HCT116 (cell line): ENCODE data around the gene CACNA1E. TPM values are rescaled to one million over a fixed set of nuclear protein-coding genes. Genes with fewer than 3 reads are reported as not detected.

ENCODE experiments used
- ATAC-seq: fragments of 200-7000 bp; cut with Tn5 transposase; 2 replicates; pipeline ENCODE4 v1.9.1; 2020; ENCODE audit warnings: mild to moderate bottlenecking, moderate library complexity
- BruUV-seq: library from RNA; stranded (reverse); fragments of 400-500 nt; replicated peaks from 2 replicates; lab custom pipeline; 2021; lab: Mats Ljungman, UMichigan
- CTCF ChIA-PET: fragments of 300-600 bp; sonication (Branson Sonifier 250); formaldehyde crosslinking; loops from one replicate; lab custom pipeline; 2021; ENCODE audit warnings: antibody characterized with exemption; lab: Charles Lee
- POLR2A ChIA-PET: fragments of 300-600, 350-600 bp; sonication (Branson Sonifier 250); formaldehyde crosslinking; loops from one replicate; lab custom pipeline; 2021; ENCODE audit warnings: antibody characterized with exemption; lab: Charles Lee
- RAD21 ChIA-PET, 2 experiments: fragments of 300-600 bp; sonication (Branson Sonifier 250); formaldehyde crosslinking; loops; one replicate each; lab custom pipeline; 2023; ENCODE audit warnings: low total read pairs in 2 of 2; ENCODE audit not compliant: uncharacterized antibody in 2 of 2, unreplicated experiment in 2 of 2, low non-redundant PET in 1 of 2; lab: Charles Lee
- DNase-seq: peaks from one replicate; pipeline ENCODE4 v3.0.0-alpha.2; 2010; ENCODE audit warnings: low read depth, low spot score
- H2AFZ ChIP-seq: fragments of 200-600 bp; shearing (Covaris generic), sonication (generic); 2 replicates; pipeline ENCODE4 v1.6.1; 2017; ENCODE audit warnings: low read depth, mixed run types, mixed read lengths, antibody characterized with exemption, low read length; ENCODE audit not compliant: poor library complexity, severe bottlenecking
- H3K27ac ChIP-seq: 2 replicates; pipeline ENCODE4 v1.5.1; 2012; ENCODE audit warnings: low read depth, low read length
- H3K27me3 ChIP-seq: fragments of 200-600 bp; sonication (generic); 2 replicates; pipeline ENCODE4 v1.6.1; 2016; ENCODE audit warnings: mixed run types, low read length, mixed read lengths; ENCODE audit not compliant: insufficient read depth
- H3K36me3 ChIP-seq, 2 experiments: fragments of 200-500 bp in 1 of 2; fragments of 200-600 bp in 1 of 2; sonication (Bioruptor generic) in 1 of 2; sonication (generic) in 1 of 2; 2 replicates each; pipeline versions ENCODE4 v1.5.1 to v1.6.1; 2014 to 2016; ENCODE audit warnings: low read length in 2 of 2, inconsistent platforms in 1 of 2, mixed read lengths in 1 of 2, mixed run types in 1 of 2; ENCODE audit not compliant: insufficient read depth in 2 of 2, control insufficient read depth in 1 of 2
- H3K4me1 ChIP-seq, 2 experiments: fragments of 200-600 bp in 1 of 2; sonication (generic) in 1 of 2; 2 replicates each; pipeline versions ENCODE4 v1.5.1 to v1.6.1; 2012 to 2017; ENCODE audit warnings: low read length in 2 of 2, inconsistent platforms in 1 of 2, mild to moderate bottlenecking in 1 of 2, mixed read lengths in 1 of 2, mixed run types in 1 of 2, moderate library complexity in 1 of 2; ENCODE audit not compliant: insufficient read depth in 2 of 2, control insufficient read depth in 1 of 2
- H3K4me2 ChIP-seq: fragments of 200-600 bp; sonication (generic); 2 replicates; pipeline ENCODE4 v1.6.1; 2017; ENCODE audit warnings: mixed run types, low read length, mixed read lengths
- H3K4me3 ChIP-seq, 2 experiments: fragments of 200-600 bp in 1 of 2; sonication (generic) in 1 of 2; replicated peaks in 1 of 2; 2 replicates each; pipeline ENCODE4 v1.5.1; 2011 to 2016; ENCODE audit warnings: low read length in 2 of 2, control low read depth in 1 of 2, low read depth in 1 of 2, mild to moderate bottlenecking in 1 of 2, mixed read lengths in 1 of 2, mixed run types in 1 of 2
- H3K79me2 ChIP-seq: fragments of 200-600 bp; sonication (generic); 2 replicates; pipeline ENCODE4 v1.6.1; 2017; ENCODE audit warnings: mild to moderate bottlenecking, mixed run types, low read length, moderate library complexity, mixed read lengths; ENCODE audit not compliant: insufficient read depth
- H3K9ac ChIP-seq: fragments of 200-600 bp; sonication (generic); 2 replicates; pipeline ENCODE4 v1.6.1; 2016; ENCODE audit warnings: low read length, mixed read lengths
- H3K9me2 ChIP-seq: fragments of 200-600 bp; sonication (generic), shearing (Covaris generic); 2 replicates; pipeline ENCODE4 v1.6.1; 2017; ENCODE audit warnings: mixed run types, mild to moderate bottlenecking, moderate library complexity; ENCODE audit not compliant: insufficient read depth
- H3K9me3 ChIP-seq, 2 experiments: fragments of 200-500 bp in 1 of 2; fragments of 200-600 bp in 1 of 2; sonication (Bioruptor generic) in 1 of 2; sonication (generic) in 1 of 2; 2 replicates each; pipeline ENCODE4 v1.6.1; 2014 to 2017; ENCODE audit warnings: low read length in 2 of 2, mixed read lengths in 2 of 2, inconsistent platforms in 1 of 2, low read depth in 1 of 2, mild to moderate bottlenecking in 1 of 2, mixed run types in 1 of 2, moderate library complexity in 1 of 2; ENCODE audit not compliant: control insufficient read depth in 1 of 2, insufficient read depth in 1 of 2
- H4K20me1 ChIP-seq: fragments of 200-600 bp; sonication (generic), shearing (Covaris generic); 2 replicates; pipeline ENCODE4 v1.6.1; 2017; ENCODE audit warnings: mixed run types, mild to moderate bottlenecking, moderate library complexity; ENCODE audit not compliant: insufficient read depth
- CBX3 ChIP-seq: IDR thresholded peaks from 2 replicates; pipeline ENCODE4 v1.6.1; 2012; ENCODE audit warnings: low read depth
- CEBPB ChIP-seq: IDR thresholded peaks from 2 replicates; pipeline ENCODE4 v1.6.1; 2012; ENCODE audit warnings: low read depth
- EZH2 ChIP-seq: fragments of 200-600 bp; sonication (generic); IDR thresholded peaks from 2 replicates; pipeline ENCODE4 v1.6.1; 2017; ENCODE audit warnings: antibody characterized with exemption, mixed run types
- EZH2phosphoT487 ChIP-seq: fragments of 200-600 bp; IDR thresholded peaks from 2 replicates; pipeline ENCODE4 v1.6.1; 2018; ENCODE audit warnings: antibody characterized with exemption, borderline replicate concordance
- JUND ChIP-seq: IDR thresholded peaks from 2 replicates; pipeline ENCODE4 v1.6.1; 2012
- POLR2A ChIP-seq: IDR thresholded peaks from 2 replicates; pipeline ENCODE4 v1.7.0; 2011; ENCODE audit warnings: borderline replicate concordance; ENCODE audit not compliant: insufficient read depth, insufficient read length; ENCODE audit errors: extremely low read depth
- POLR2AphosphoS5 ChIP-seq: IDR thresholded peaks from 2 replicates; pipeline ENCODE4 v1.6.1; 2011; ENCODE audit warnings: mild to moderate bottlenecking, low read depth, low read length, moderate library complexity
- SIN3A ChIP-seq: IDR thresholded peaks from 2 replicates; pipeline ENCODE4 v1.6.1; 2012; ENCODE audit warnings: low read depth
- SP1 ChIP-seq: IDR thresholded peaks from 2 replicates; pipeline ENCODE4 v1.6.1; 2012; ENCODE audit warnings: low read depth
- SRF ChIP-seq: IDR thresholded peaks from 2 replicates; pipeline ENCODE4 v1.6.1; 2012; ENCODE audit warnings: low read depth
- YY1 ChIP-seq: IDR thresholded peaks from 2 replicates; pipeline ENCODE4 v1.6.1; 2011; ENCODE audit warnings: low read length, low read depth, moderate library complexity, mild to moderate bottlenecking; ENCODE audit not compliant: insufficient replicate concordance; ENCODE audit errors: extremely low read depth
- ZFX ChIP-seq: fragments of 450-650 bp; IDR thresholded peaks from 2 replicates; pipeline ENCODE4 v1.6.1; 2017
- intact Hi-C: fragments of 100-400 bp; cut with micrococcal nuclease; formaldehyde crosslinking; loops from 2 replicates; pipeline ENCODE4 v1.10.0; 2022
- total RNA-seq: library from RNA; stranded (reverse); gene quantifications from one replicate; pipeline ENCODE4 v1.2.1, GENCODE V29; 2021; ENCODE audit not compliant: unreplicated experiment
- TF ChIP-seq, protein P1 (sequence below): IDR thresholded peaks from 2 replicates; pipeline ENCODE4 v1.6.1; 2012; ENCODE audit warnings: low read depth

CACNA1E gene
- total RNA-seq, 1 experiment from 2014 or later, result 0.02 TPM

DNA sequence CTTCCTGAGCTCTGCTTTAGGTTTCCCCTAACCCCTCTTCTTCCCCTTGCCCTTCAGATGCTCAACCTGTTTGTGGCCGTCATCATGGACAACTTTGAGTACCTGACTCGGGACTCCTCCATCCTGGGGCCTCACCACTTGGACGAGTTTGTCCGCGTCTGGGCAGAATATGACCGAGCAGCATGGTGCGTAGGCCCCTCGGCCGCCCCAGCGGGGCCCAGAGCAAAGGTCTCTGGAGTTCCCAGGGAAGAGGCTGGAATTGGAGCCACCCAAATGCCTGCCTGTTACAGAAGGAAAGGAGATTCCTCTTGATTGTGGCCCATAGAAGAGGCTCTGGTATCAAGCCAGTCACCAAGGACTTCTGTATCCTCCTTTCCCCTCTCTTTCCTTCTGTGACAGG is 292.7 kb downstream of the CACNA1E start:
- BruUV-seq, result no TSS peak
- Histone ChIP-seq H3K4me3 (no peak overlapping the region), H3K36me3 (no peaks in the 10 kb centered on the region), H3K4me2 (no peak overlapping the region), H3K9me2 (no peaks in the 10 kb centered on the region; the same call in 1 of the 2 replicates), H4K20me1 (no peaks in the 10 kb centered on the region), H3K79me2 (no peaks in the 10 kb centered on the region), H3K27me3 (peaks cover 42% of the 10 kb centered on the region), H2AFZ (no peak overlapping the region), H3K9ac (no peak overlapping the region), H3K4me1 (no peaks in the 10 kb centered on the region), H3K9me3 (no peaks in the 10 kb centered on the region), H3K27ac (no peak overlapping the region)
- intact Hi-C loops, result no loop called here
- TF ChIP-seq SP1, result no peak
- no peak for TF ChIP-seq CBX3
- no peak for TF ChIP-seq JUND
- TF ChIP-seq EZH2, result no peak
- no peak for TF ChIP-seq YY1
- no peak for TF ChIP-seq POLR2A
- TF ChIP-seq SIN3A, result no peak
- TF ChIP-seq, protein P1, sequence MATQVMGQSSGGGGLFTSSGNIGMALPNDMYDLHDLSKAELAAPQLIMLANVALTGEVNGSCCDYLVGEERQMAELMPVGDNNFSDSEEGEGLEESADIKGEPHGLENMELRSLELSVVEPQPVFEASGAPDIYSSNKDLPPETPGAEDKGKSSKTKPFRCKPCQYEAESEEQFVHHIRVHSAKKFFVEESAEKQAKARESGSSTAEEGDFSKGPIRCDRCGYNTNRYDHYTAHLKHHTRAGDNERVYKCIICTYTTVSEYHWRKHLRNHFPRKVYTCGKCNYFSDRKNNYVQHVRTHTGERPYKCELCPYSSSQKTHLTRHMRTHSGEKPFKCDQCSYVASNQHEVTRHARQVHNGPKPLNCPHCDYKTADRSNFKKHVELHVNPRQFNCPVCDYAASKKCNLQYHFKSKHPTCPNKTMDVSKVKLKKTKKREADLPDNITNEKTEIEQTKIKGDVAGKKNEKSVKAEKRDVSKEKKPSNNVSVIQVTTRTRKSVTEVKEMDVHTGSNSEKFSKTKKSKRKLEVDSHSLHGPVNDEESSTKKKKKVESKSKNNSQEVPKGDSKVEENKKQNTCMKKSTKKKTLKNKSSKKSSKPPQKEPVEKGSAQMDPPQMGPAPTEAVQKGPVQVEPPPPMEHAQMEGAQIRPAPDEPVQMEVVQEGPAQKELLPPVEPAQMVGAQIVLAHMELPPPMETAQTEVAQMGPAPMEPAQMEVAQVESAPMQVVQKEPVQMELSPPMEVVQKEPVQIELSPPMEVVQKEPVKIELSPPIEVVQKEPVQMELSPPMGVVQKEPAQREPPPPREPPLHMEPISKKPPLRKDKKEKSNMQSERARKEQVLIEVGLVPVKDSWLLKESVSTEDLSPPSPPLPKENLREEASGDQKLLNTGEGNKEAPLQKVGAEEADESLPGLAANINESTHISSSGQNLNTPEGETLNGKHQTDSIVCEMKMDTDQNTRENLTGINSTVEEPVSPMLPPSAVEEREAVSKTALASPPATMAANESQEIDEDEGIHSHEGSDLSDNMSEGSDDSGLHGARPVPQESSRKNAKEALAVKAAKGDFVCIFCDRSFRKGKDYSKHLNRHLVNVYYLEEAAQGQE, result no peak
- no peak for TF ChIP-seq ZFX
- no peak for TF ChIP-seq POLR2AphosphoS5
- no peak for TF ChIP-seq CEBPB
- no peak for TF ChIP-seq SRF
- no peak for TF ChIP-seq EZH2phosphoT487
- DNase-seq, result no peak
- RAD21 ChIA-PET, result no interaction called here
- ATAC-seq, result no peak
- POLR2A ChIA-PET, result no interaction called here
- CTCF ChIA-PET, result no interaction called here
